ENCODE results near the gene FAM240A.

Gene FAM240A

DNA sequence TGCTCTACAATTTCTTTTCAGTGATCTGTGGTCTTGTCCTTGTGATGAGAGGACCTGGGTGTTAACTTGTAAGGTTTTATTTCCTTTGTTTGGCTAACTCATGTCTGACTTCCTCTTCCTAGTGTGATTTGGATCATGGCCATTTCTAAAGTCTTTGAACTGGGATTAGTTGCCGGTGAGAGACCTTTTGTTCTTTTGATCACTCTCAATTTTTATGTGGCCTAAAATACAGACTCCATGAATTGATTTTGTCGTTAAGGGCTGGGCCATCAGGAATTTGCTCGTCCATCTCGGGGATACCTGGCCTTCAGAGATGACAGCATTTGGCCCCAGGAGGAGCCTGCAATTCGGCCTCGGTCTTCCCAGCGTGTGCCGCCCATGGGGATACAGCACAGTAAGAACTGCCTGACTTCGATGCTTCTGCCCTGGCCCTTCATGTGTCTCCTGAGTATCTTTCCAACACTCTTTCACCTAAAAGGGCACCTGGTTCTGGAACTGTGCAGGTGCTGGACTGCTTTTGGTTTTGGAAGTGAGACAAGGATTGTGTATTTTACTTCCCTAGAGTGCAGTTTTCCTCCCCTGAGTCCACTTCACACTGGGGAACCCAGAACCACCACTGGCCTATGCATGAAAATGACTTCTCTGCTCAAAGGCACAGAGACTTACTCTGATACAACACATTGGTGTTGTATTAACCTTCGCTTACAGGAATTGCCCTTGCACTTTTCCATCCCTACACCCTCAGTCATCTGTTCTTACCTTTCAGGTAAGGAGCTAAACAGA, 33.2 kb upstream of the FAM240A start:
- in situ Hi-C loops (cut with MboI; ENCODE audit: low pct_unique_long_range_greater_than_20kb, low sequenced_read_pairs, unreplicated experiment): no loop called here
- TF ChIP-seq, protein P1, sequence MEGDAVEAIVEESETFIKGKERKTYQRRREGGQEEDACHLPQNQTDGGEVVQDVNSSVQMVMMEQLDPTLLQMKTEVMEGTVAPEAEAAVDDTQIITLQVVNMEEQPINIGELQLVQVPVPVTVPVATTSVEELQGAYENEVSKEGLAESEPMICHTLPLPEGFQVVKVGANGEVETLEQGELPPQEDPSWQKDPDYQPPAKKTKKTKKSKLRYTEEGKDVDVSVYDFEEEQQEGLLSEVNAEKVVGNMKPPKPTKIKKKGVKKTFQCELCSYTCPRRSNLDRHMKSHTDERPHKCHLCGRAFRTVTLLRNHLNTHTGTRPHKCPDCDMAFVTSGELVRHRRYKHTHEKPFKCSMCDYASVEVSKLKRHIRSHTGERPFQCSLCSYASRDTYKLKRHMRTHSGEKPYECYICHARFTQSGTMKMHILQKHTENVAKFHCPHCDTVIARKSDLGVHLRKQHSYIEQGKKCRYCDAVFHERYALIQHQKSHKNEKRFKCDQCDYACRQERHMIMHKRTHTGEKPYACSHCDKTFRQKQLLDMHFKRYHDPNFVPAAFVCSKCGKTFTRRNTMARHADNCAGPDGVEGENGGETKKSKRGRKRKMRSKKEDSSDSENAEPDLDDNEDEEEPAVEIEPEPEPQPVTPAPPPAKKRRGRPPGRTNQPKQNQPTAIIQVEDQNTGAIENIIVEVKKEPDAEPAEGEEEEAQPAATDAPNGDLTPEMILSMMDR (IDR thresholded peaks at IDR 0.05; ENCODE audit: extremely low read depth, insufficient read depth, missing control alignments): no peak
- no peak for DNase-seq (ENCODE audit: low spot score)

DNA sequence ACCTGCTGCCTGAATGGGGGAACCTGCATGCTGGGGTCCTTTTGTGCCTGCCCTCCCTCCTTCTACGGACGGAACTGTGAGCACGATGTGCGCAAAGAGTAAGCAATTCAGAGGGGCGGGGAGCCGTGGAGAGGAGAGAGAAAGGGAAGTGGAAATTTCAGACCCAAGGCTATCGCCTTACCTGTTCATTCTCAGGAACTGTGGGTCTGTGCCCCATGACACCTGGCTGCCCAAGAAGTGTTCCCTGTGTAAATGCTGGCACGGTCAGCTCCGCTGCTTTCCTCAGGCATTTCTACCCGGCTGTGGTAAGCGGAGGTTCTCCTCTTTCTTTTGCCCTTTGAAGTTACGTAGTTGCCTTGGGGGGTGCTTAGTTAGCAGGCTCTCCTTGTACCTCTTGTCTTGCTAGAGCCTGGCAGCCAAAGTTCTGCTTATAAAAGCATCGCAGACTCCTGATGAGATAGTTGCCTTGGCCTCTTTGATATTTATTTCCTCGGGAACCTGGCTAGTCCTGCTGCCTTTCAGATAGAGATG, 32.5 kb upstream of the FAM240A start:
- in situ Hi-C loops (cut with MboI; ENCODE audit: low pct_unique_long_range_greater_than_20kb, low sequenced_read_pairs, unreplicated experiment): no loop called here
- TF ChIP-seq, protein P1 (IDR thresholded peaks at IDR 0.05; ENCODE audit: extremely low read depth, insufficient read depth, missing control alignments): no peak
- DNase-seq (ENCODE audit: low spot score): no peak

DNA sequence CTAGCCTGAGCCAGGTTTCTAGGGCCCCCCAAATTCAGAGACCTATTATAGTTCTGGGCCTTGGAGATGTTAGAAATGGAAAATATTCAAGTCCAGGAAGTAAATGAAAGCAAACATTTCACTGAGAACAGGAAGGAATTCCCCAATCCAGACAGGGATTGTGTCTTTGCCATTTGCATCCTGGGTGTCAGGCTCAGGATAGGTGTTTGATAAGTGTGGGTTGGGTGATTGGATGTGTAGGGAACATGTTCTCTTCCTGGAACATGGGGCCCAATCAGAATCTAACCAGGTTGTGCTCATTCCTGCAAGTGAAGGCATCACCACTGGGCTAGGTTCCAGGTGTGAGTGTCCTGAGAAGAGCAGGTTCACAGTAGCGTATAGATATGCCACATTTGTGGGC, 31.6 kb upstream of the FAM240A start:
- DNase-seq (ENCODE audit: low spot score): no peak
- TF ChIP-seq, protein P1 (IDR thresholded peaks at IDR 0.05; ENCODE audit: extremely low read depth, insufficient read depth, missing control alignments): no peak
- in situ Hi-C loops (cut with MboI; ENCODE audit: low pct_unique_long_range_greater_than_20kb, low sequenced_read_pairs, unreplicated experiment): no loop called here

DNA sequence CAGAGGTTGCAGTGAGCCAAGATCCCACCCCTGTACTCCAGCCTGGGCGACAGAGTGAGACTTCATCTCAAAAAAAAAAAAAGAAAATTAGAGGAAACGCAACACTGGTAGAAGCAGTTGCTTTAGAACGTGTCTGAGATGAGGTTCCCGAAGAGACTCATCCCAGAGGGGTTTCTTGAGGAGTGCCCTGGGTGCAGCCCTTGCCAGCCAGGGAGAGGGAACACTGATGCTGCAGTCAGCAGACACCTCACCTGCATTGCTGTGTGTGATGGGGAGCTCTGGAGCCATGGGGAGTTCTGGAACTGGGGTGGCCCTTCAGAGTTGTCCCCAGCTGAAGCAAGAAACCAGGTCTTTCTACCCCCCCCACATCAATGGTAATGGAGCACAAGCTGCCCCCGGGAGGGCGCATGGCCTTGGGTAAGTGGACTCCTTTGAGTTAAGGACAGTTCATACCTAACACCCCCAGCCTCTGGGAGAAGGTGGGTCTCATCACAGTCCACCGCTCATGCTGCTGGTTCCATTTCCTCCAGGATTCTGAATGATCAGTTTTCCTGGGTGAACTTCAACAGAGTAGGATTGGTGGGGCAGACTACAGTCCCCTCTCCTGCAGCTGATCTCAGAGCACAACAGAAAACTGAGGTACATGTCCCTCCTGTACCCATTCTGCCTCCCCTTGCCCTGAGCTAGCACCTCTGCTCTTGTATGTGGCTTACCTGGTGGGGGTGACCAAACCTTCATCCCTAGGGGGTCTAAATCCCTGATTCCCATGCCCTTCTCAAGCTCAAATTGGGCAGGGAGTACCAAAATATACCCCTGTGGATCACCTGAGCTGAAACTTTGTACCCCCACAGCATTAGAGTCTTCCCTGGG, 27.5 kb upstream of the FAM240A start:
- in situ Hi-C loops (cut with MboI; ENCODE audit: low pct_unique_long_range_greater_than_20kb, low sequenced_read_pairs, unreplicated experiment): no loop called here
- no peak for DNase-seq (ENCODE audit: low spot score)
- TF ChIP-seq, protein P1 (IDR thresholded peaks at IDR 0.05; ENCODE audit: extremely low read depth, insufficient read depth, missing control alignments): no peak

DNA sequence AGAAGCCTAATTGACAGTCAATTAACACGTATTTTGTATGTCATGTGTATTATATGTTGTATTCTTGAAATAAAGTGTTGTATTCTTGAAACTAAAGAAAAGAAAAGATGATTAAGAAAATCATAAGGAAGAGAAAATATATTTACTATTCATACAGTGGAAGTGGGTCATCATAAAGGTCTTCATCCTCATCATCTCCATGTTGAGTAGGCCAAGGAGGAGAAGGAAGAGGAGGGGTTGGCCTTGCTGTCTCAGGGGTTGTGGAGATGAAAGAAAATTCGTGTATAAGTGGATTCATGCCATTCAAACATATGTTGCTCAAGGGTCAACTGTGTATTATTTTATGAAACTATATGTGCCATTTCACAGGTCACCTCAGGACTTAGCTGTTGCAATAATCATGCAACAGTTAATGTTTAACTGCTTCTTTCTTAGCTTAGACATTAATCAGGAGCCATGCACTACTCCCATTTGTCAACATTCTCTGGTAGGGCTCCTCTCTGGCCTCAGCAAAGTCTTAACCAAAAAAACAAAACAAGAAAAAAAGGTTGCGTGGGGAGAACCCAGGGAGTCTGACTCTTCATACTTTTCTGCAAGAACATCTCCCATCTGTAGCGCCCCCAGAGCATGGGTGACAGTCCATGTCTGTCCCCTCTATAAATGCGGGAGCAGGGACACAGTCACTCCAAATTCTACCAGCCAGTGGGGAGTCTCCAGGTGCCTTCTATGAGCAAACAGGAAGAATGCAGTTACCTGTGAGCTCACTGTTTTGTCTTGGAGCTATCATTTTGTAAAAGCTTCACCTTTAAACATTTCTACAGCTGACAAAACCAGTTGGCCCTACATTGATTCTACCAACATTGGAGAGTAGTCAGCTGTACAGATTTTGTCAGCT, 26.3 kb upstream of the FAM240A start:
- TF ChIP-seq, protein P1 (IDR thresholded peaks at IDR 0.05; ENCODE audit: extremely low read depth, insufficient read depth, missing control alignments): no peak
- DNase-seq (ENCODE audit: low spot score): no peak
- in situ Hi-C loops (cut with MboI; ENCODE audit: low pct_unique_long_range_greater_than_20kb, low sequenced_read_pairs, unreplicated experiment): no loop called here
